MM.1S (cell line): ENCODE results near the gene FAM13B.

Experiments used
- DNase-seq: peaks from one replicate; pipeline ENCODE4 v3.0.0-alpha.2; 2015
- H2AFZ ChIP-seq: fragments of 300-600 bp; sonication (generic); 2 replicates; pipeline ENCODE4 v1.6.0; 2016; ENCODE audit warnings: antibody characterized with exemption, low read length
- H3F3A ChIP-seq: fragments of 300-600 bp; sonication (generic); 2 replicates; pipeline ENCODE4 v1.6.1; 2016; ENCODE audit warnings: mild to moderate bottlenecking, antibody characterized with exemption, low read length, moderate library complexity, mixed read lengths; ENCODE audit not compliant: insufficient read depth
- H3K27ac ChIP-seq: fragments of 300-600 bp; sonication (generic); 2 replicates; pipeline ENCODE4 v1.5.1; 2016; ENCODE audit warnings: mild to moderate bottlenecking, low read length
- H3K27me3 ChIP-seq: fragments of 300-600 bp; sonication (generic); replicated peaks from 2 replicates; pipeline ENCODE4 v1.6.0; 2016; ENCODE audit warnings: low read length; ENCODE audit not compliant: insufficient read depth
- H3K36me3 ChIP-seq: fragments of 300-600 bp; sonication (generic); replicated peaks from 2 replicates; pipeline ENCODE4 v1.6.1; 2016; ENCODE audit warnings: mild to moderate bottlenecking, low read length, mixed read lengths; ENCODE audit not compliant: insufficient read depth
- H3K4me1 ChIP-seq: fragments of 300-600 bp; sonication (generic); 2 replicates; pipeline ENCODE4 v1.6.1; 2016; ENCODE audit warnings: low read length, mixed read lengths
- H3K4me2 ChIP-seq: fragments of 300-600 bp; sonication (generic); 2 replicates; pipeline ENCODE4 v1.6.0; 2016; ENCODE audit warnings: low read depth, low read length
- H3K4me3 ChIP-seq: fragments of 300-600 bp; sonication (generic); 2 replicates; pipeline ENCODE4 v1.5.1; 2016; ENCODE audit warnings: low read length, mixed read lengths
- H3K79me2 ChIP-seq: fragments of 300-600 bp; sonication (generic); 2 replicates; pipeline ENCODE4 v1.6.1; 2016; ENCODE audit warnings: mixed run types, low read length, mixed read lengths
- H3K9ac ChIP-seq: fragments of 300-600 bp; sonication (generic); 2 replicates; pipeline ENCODE4 v1.6.1; 2016; ENCODE audit warnings: low read length, mixed read lengths
- H3K9me2 ChIP-seq: fragments of 300-600 bp; sonication (generic); replicated peaks from 2 replicates; pipeline ENCODE4 v1.6.1; 2016; ENCODE audit warnings: mild to moderate bottlenecking, low read length, mixed read lengths; ENCODE audit not compliant: insufficient read depth
- H3K9me3 ChIP-seq: fragments of 300-600 bp; sonication (generic); replicated peaks from 2 replicates; pipeline ENCODE4 v1.6.1; 2016; ENCODE audit warnings: mild to moderate bottlenecking, low read length, mixed read lengths; ENCODE audit not compliant: insufficient read depth
- H4K20me1 ChIP-seq: fragments of 300-600 bp; sonication (generic); 2 replicates; pipeline ENCODE4 v1.6.1; 2016; ENCODE audit warnings: mild to moderate bottlenecking, low read length, moderate library complexity, mixed read lengths; ENCODE audit not compliant: insufficient read depth
- EZH2 ChIP-seq: fragments of 300-600 bp; sonication (generic); optimal IDR thresholded peaks from 2 replicates; pipeline ENCODE3; 2017; ENCODE audit warnings: low read depth, mild to moderate bottlenecking, antibody characterized with exemption, low read length, mixed read lengths
- EZH2phosphoT487 ChIP-seq: fragments of 300-600 bp; sonication (generic); IDR thresholded peaks from 2 replicates; pipeline ENCODE4 v1.6.1; 2018; ENCODE audit warnings: antibody characterized with exemption, low read length
- TF ChIP-seq, protein P1 (sequence below): fragments of 300-600 bp; sonication (generic); IDR thresholded peaks from 2 replicates; pipeline ENCODE4 v1.5.1; 2016; ENCODE audit warnings: antibody characterized with exemption, low read length, mixed read lengths

FAM13B gene

DNA sequence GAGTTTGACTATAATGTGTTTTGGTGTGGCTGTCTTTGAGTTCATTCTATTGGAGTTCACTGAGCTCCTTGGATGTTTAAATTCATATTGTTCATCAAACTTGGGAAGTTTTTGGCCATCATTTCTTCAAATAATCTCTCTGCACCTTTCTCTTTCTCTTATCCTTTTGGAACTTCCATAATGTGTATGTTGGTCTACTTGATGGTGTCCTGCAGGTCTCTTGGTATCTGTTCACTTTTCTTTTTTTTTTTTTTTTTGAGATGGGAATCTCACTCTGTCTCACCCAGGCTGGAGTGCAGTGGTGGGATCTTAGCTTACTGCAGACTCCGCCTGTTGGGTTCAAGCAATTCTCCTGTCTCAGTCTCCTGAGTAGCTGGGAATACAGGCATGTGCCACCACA lies 116.0 kb downstream of the FAM13B start:
- no peaks in the 10 kb centered on the region for H3K4me1 ChIP-seq
- no peaks in the 10 kb centered on the region for H3K36me3 ChIP-seq
- DNase-seq = no peak
- no peak overlapping the region for H3K4me2 ChIP-seq
- no peaks in the 10 kb centered on the region for H3K9me3 ChIP-seq
- H3K9me2 ChIP-seq = no peaks in the 10 kb centered on the region
- H3K27ac ChIP-seq = no peak overlapping the region
- no peaks in the 10 kb centered on the region for H4K20me1 ChIP-seq
- H3K79me2 ChIP-seq = no peaks in the 10 kb centered on the region
- no peak overlapping the region for H2AFZ ChIP-seq
- H3K27me3 ChIP-seq = no peaks in the 10 kb centered on the region
- H3K4me3 ChIP-seq = no peak overlapping the region
- TF ChIP-seq EZH2 (no peak), EZH2phosphoT487 (no peak)
- TF ChIP-seq, protein P1, sequence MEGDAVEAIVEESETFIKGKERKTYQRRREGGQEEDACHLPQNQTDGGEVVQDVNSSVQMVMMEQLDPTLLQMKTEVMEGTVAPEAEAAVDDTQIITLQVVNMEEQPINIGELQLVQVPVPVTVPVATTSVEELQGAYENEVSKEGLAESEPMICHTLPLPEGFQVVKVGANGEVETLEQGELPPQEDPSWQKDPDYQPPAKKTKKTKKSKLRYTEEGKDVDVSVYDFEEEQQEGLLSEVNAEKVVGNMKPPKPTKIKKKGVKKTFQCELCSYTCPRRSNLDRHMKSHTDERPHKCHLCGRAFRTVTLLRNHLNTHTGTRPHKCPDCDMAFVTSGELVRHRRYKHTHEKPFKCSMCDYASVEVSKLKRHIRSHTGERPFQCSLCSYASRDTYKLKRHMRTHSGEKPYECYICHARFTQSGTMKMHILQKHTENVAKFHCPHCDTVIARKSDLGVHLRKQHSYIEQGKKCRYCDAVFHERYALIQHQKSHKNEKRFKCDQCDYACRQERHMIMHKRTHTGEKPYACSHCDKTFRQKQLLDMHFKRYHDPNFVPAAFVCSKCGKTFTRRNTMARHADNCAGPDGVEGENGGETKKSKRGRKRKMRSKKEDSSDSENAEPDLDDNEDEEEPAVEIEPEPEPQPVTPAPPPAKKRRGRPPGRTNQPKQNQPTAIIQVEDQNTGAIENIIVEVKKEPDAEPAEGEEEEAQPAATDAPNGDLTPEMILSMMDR = no peak
- H3F3A ChIP-seq = no peaks in the 10 kb centered on the region
- no peak overlapping the region for H3K9ac ChIP-seq

GRCh38 chr5:137914758-137915157 lies 118.1 kb downstream of the FAM13B start:
- Histone ChIP-seq H4K20me1 (no peaks in the 10 kb centered on the region), H2AFZ (no peak overlapping the region), H3K27ac (no peak overlapping the region), H3K36me3 (no peaks in the 10 kb centered on the region), H3F3A (no peaks in the 10 kb centered on the region), H3K4me2 (no peak overlapping the region), H3K4me1 (no peaks in the 10 kb centered on the region), H3K9me3 (no peaks in the 10 kb centered on the region), H3K9ac (no peak overlapping the region), H3K79me2 (no peaks in the 10 kb centered on the region), H3K4me3 (no peak overlapping the region), H3K9me2 (no peaks in the 10 kb centered on the region), H3K27me3 (no peaks in the 10 kb centered on the region)
- TF ChIP-seq EZH2phosphoT487 (no peak), EZH2 (no peak)
- TF ChIP-seq, protein P1 = no peak
- DNase-seq = no peak

- H3K27ac ChIP-seq = no peak overlapping the region
- no peaks in the 10 kb centered on the region for H3K4me1 ChIP-seq
- H3K9me3 ChIP-seq = no peaks in the 10 kb centered on the region
- no peak for DNase-seq
- H2AFZ ChIP-seq = no peak overlapping the region
- H3F3A ChIP-seq = no peaks in the 10 kb centered on the region
- H3K27me3 ChIP-seq = no peaks in the 10 kb centered on the region
- no peak overlapping the region for H3K4me3 ChIP-seq
- no peaks in the 10 kb centered on the region for H3K79me2 ChIP-seq
- H3K36me3 ChIP-seq = no peaks in the 10 kb centered on the region
- TF ChIP-seq EZH2phosphoT487 (no peak), EZH2 (no peak)
- TF ChIP-seq, protein P1 = no peak
- no peaks in the 10 kb centered on the region for H3K9me2 ChIP-seq
- H4K20me1 ChIP-seq = no peaks in the 10 kb centered on the region
- no peak overlapping the region for H3K9ac ChIP-seq
- no peak overlapping the region for H3K4me2 ChIP-seq
These were observed 130.3 kb downstream of the FAM13B start for GRCh38 chr5:137902408-137903133.
